GM19035 (cell line): ENCODE results near the gene TSEN54.
"Not testable (repeated sequence)": the region's sequence is repeated elsewhere in the genome, so short reads cannot be mapped to it uniquely, and the experiment has no call there.

ENCODE experiments used
- ATAC-seq: cut with Tn5 transposase; IDR thresholded peaks from one replicate; pipeline ENCODE4 v1.9.1; 2021; ENCODE audit not compliant: unreplicated experiment

Gene TSEN54

GRCh38 chr17:75517297-75517865 lies 1.1 kb downstream of the TSEN54 start:
- ATAC-seq = no peak

GRCh38 chr17:75518201-75518600 lies 1.9 kb downstream of the TSEN54 start:
- ATAC-seq = no peak

DNA sequence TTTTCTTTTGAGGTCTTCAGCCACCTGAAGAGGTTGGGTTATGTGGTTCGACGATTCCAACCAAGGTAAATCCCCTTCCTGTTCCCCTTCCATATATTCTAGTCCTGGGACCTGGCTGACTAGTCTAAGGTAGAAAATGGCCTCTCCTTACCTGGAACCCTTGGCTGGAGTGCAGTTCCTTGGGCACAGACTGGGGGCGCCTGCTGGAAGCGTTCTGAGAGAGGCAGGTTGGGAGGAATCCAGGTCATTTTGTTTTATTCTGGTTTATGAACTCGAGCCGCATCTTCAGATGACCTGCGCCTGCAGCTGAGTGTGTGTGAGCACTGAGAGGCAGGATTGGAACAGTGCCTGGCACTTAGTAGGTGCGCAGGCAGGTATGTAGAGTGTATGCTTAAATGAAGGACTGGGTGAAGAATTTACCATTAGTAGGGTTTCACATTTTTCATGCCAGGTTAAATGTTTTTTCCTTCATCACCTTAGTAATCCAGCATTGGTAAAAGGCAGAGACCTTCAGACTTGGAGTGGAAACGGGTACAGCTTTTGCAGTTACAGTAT lies 2.7 kb downstream of the TSEN54 start:
- ATAC-seq = no peak

DNA sequence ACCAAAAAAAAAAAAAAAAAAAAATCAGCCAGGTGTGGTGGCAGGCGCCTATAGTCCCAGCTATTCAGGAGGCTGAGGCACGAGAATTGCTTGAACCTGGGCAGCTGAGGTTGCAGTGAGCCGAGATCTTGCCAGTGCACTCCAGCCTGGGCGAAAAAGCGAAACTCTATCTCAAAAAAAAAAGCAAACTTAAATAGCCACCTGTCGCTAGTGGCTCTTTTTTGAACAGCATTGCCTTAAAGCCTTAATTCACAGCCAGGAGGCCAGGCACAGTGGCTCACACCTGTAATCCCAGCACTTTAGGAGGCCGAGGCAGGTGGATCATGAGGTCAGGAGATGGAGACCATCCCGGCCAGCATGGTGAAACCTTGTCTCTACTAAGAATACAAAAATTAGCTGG lies 4.1 kb downstream of the TSEN54 start:
- ATAC-seq = not testable (repeated sequence)

DNA sequence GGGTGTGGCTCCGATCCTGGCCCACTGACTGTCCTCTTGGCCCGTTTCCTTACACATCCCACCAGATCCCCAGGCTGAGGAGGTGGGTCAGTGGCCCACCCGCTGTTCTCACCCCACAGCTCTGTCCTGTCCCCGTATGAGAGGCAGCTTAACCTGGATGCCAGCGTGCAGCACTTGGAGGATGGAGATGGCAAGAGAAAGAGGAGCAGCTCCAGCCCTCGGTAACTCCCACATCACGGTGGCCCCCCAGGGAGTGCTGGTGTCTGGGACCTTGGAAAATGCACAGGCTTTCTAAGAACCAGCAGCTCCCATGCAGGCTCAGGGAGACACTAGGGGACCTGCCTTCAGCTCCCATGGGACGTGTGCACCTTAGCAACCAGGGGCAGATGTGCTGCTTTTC lies 5.0 kb downstream of the TSEN54 start:
- ATAC-seq = no peak

- no peak for ATAC-seq
Observed at GRCh38 chr17:75521951-75522727, 5.8 kb downstream of the TSEN54 start.

- ATAC-seq = no peak
Observed at GRCh38 chr17:75523647-75524046, 7.3 kb downstream of the TSEN54 start.

DNA sequence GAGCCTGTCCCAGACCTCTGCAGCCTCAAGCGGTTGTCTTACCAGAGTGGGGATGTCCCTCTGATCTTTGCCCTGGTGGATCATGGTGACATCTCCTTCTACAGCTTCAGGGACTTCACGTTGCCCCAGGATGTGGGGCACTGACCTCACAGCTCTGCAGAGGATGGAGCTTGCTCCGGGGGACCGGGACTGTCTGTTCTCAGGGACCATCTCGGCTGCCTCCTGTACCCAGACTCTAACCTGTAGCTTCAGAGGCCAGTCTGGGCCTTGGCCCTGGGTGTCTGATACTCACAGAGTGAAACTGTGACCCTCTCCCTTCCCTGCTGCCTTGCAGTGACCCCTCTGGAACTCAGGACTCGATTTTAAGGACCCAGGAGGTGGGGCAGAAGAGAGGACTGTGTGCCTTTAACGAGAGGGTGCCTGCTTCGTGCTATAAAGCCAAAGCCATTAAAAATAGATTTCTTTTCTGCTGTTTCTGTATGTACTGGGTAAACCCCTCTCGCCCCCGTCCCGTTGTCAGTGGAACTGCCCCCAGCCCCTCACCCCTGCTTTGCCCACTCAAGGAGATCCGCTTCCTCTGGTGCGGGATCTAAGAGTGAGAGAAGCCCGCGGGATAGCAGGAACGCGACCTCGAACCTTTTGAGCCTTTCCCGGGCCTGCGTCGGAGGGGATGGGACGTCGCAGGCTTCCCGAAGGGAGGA lies 8.1 kb downstream of the TSEN54 start:
- no peak for ATAC-seq

- ATAC-seq = peak; percentile 84
Observed at GRCh38 chr17:75524970-75525805, 8.9 kb downstream of the TSEN54 start, which contains the start of gene LLGL2. Gene LLGL2 (plus strand): TSS chr17:75525697. CDS start chr17:75543427, 17,730 bp downstream.

DNA sequence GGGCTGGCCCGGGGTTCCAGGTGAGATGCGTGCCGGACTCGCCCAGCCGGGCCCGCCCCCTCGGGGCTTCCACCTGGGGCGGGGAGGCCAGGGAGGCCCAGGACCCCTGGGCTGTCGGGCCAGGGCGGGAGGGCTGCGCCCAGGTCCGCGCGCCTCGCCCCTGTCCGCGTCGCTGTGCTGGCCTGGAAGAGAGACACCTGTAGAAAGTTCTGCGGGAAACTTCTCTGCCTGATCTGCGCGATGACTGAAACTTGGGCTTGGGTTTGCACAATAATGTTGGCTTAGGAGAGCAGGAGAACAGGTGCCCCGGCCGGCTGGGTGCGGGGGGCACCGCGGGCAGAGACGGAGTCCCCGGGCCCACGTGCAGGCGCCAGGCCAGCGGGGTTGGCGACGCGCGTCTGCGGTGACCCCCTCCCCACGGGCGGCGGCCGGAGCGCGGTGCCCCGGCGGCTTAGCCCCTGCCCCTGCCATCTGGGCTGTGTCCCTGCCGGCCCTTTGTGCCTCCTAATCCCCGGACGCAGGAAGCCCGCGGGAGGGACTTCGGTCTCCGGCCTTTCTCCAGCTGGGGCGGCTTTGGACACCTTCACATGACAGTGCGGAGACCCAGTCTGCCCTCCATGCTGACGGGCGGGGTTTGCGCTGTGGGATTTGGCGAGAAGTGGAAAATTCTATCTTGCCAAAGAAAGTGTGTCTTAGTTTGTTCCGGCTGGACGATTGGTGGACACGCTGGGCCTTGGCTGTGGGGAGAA lies 9.7 kb downstream of the TSEN54 start:
- no peak for ATAC-seq

GRCh38 chr17:75526555-75527270 lies 10.4 kb downstream of the TSEN54 start:
- no peak for ATAC-seq

GRCh38 chr17:75530837-75531720 lies 14.8 kb downstream of the TSEN54 start:
- no peak for ATAC-seq

- ATAC-seq = no peak
Observed at GRCh38 chr17:75531721-75532072, 15.4 kb downstream of the TSEN54 start.

DNA sequence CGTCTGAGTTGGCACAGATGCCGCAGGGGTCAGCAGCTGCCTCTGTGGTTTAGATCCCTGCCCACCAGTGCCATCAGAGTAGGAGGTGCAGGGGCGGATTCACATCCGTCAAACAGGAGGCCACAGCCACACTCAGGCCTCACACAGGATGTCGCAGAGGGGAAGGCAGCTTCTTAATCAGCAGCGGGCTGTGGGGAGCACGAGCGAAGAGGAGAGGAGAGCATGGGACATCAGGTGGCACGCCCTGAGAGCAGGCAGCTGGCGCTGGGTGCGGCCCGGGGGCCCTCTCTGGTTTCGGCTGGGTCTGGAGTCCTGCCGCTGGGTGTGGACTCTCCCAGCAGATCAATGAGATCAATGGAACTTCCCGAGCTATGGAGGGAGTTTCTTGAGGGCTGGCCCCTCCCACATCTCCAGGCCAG lies 18.8 kb downstream of the TSEN54 start:
- no peak for ATAC-seq

- ATAC-seq = no peak
Observed at GRCh38 chr17:75535871-75536270, 19.5 kb downstream of the TSEN54 start.

GRCh38 chr17:75536366-75536765 lies 20.0 kb downstream of the TSEN54 start:
- ATAC-seq = no peak

- no peak for ATAC-seq
Observed at GRCh38 chr17:75539967-75540729, 23.8 kb downstream of the TSEN54 start.
